OCI-LY1 (cell line): Measurements from ENCODE around the gene ANXA3.

Source experiments
- EZH2 ChIP-seq: fragments of 200-600 bp; sonication (generic), shearing (Covaris generic); IDR thresholded peaks from 2 replicates; pipeline ENCODE4 v1.8.0; 2017; ENCODE audit warnings: borderline replicate concordance, mixed run types, mild to moderate bottlenecking, antibody characterized with exemption, low read length, moderate library complexity, mixed read lengths
- TF ChIP-seq, protein P1 (sequence below): fragments of 200-600 bp; sonication (generic), shearing (Covaris generic); IDR thresholded peaks from 2 replicates; pipeline ENCODE4 v1.5.1; 2017; ENCODE audit warnings: mild to moderate bottlenecking, antibody characterized with exemption, low read length, moderate library complexity, mixed read lengths

DNA sequence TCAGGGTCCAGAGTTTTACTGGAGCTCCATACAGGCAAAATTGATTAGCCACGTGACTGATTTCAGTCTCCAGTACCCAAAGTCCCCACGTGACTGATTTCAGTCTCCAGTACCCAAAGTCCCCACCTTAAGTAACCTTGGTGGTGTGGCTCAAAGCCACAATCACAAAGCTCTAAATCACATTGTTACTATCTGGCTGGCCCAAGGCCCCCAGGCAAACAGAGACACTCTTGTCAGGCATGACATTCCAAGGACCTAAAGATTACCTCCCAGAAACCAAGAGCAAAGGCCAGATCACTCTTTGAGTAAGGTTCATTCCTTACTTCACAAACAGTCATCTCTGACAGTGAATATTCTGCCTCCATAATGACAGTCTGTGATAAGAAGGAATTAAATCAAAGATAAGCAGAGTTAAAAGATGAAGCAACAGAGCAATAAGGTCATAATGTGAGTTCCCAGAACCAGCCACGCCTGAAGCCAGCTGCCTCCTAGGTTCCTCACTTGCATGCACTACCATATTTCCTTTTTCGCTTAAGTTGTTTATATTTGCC lies 78.5 kb downstream of the ANXA3 start:
- TF ChIP-seq, protein P1, sequence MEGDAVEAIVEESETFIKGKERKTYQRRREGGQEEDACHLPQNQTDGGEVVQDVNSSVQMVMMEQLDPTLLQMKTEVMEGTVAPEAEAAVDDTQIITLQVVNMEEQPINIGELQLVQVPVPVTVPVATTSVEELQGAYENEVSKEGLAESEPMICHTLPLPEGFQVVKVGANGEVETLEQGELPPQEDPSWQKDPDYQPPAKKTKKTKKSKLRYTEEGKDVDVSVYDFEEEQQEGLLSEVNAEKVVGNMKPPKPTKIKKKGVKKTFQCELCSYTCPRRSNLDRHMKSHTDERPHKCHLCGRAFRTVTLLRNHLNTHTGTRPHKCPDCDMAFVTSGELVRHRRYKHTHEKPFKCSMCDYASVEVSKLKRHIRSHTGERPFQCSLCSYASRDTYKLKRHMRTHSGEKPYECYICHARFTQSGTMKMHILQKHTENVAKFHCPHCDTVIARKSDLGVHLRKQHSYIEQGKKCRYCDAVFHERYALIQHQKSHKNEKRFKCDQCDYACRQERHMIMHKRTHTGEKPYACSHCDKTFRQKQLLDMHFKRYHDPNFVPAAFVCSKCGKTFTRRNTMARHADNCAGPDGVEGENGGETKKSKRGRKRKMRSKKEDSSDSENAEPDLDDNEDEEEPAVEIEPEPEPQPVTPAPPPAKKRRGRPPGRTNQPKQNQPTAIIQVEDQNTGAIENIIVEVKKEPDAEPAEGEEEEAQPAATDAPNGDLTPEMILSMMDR, result no peak
- TF ChIP-seq EZH2, result no peak
